ENCODE data around the gene CMC4. TPM values are rescaled to one million over a fixed set of nuclear protein-coding genes. Genes with fewer than 3 reads are reported as not detected.
A peak's percentile ranks its signal among the peaks of the same experiment; 100 is the strongest.

Gene CMC4
- total RNA-seq, 1 donor from 2014 or later = 1.8 TPM

DNA sequence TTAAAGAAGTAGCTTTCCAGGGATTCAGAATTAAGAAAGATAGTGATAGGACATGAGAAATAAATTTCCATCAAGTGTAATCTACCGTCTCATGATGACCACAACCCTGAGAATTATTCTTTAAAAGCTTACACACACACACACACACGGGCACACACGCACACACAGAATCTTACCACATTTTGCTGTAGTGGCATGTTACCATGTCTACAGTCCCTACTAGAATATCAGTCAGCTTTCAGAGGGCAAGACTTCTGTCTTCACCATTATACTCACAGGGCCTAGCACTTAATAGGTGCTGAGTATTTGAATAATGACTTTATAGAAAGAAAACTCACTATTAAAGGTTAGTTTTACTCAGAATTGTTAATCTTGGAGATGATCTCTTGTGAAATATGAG is 15.4 kb downstream of the CMC4 start:
- no peak for DNase-seq
- Mint-ChIP-seq H3K4me3 (ENCODE audit: unreplicated experiment) (no peak overlapping the region), H3K36me3 (ENCODE audit: unreplicated experiment) (no peaks in the 10 kb centered on the region), H3K27ac (ENCODE audit: unreplicated experiment) (no peak overlapping the region), H3K27me3 (ENCODE audit: unreplicated experiment) (no peaks in the 10 kb centered on the region), H3K9me3 (ENCODE audit: unreplicated experiment) (no peaks in the 10 kb centered on the region), H3K4me1 (ENCODE audit: low read depth, unreplicated experiment) (no peaks in the 10 kb centered on the region)
- TF ChIP-seq, protein P1, sequence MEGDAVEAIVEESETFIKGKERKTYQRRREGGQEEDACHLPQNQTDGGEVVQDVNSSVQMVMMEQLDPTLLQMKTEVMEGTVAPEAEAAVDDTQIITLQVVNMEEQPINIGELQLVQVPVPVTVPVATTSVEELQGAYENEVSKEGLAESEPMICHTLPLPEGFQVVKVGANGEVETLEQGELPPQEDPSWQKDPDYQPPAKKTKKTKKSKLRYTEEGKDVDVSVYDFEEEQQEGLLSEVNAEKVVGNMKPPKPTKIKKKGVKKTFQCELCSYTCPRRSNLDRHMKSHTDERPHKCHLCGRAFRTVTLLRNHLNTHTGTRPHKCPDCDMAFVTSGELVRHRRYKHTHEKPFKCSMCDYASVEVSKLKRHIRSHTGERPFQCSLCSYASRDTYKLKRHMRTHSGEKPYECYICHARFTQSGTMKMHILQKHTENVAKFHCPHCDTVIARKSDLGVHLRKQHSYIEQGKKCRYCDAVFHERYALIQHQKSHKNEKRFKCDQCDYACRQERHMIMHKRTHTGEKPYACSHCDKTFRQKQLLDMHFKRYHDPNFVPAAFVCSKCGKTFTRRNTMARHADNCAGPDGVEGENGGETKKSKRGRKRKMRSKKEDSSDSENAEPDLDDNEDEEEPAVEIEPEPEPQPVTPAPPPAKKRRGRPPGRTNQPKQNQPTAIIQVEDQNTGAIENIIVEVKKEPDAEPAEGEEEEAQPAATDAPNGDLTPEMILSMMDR (IDR thresholded peaks at IDR 0.05; ENCODE audit: partially characterized antibody, unreplicated experiment) = no peak

DNA sequence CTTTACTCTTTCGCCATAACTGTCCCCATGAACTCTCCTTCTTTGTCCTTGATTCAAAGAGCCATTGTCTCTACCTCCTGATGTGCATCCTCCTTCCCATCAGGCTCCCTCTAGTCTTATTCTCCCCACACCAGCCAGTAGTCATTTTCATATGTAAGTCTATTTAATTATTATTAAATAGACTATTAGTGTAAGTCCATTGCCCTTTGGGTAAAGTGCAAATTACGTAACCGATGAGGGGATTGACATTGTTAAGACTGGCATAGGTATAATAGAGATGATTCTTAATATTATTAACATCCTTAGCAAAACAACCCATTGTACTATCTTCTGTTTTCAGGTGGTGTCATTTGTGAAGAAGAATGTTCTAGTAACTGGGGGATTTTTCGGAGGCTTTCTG is 16.7 kb downstream of the CMC4 start:
- TF ChIP-seq, protein P1 (IDR thresholded peaks at IDR 0.05; ENCODE audit: partially characterized antibody, unreplicated experiment) = no peak
- no peaks in the 10 kb centered on the region for H3K36me3 Mint-ChIP-seq (ENCODE audit: unreplicated experiment)
- H3K27me3 Mint-ChIP-seq (ENCODE audit: unreplicated experiment) = no peaks in the 10 kb centered on the region
- H3K9me3 Mint-ChIP-seq (ENCODE audit: unreplicated experiment) = no peaks in the 10 kb centered on the region
- H3K4me3 Mint-ChIP-seq (ENCODE audit: unreplicated experiment) = no peak overlapping the region
- no peaks in the 10 kb centered on the region for H3K4me1 Mint-ChIP-seq (ENCODE audit: low read depth, unreplicated experiment)
- H3K27ac Mint-ChIP-seq (ENCODE audit: unreplicated experiment) = no peak overlapping the region
- no peak for DNase-seq

DNA sequence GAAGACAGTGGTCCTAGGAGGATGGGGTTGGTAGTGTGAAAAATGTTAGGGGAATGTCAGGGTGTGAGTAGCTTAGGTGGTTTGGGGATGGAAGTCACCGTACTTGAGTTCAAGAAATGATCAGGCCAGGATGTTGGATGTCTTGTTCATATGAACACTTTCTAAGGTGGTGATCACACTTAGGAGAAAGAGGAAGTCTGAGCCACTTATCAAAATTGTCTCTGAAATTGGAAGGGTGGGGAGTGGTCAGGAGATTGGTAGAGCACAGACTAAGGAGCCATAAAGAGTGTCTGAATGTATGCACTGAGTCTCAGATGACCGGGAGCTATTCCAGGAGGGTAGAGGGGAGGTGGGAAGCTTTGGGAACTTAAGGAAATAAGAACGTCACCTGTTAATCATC is 17.3 kb downstream of the CMC4 start:
- no peak for DNase-seq
- TF ChIP-seq, protein P1 (IDR thresholded peaks at IDR 0.05; ENCODE audit: partially characterized antibody, unreplicated experiment) = no peak
- Mint-ChIP-seq H3K4me1 (ENCODE audit: low read depth, unreplicated experiment) (no peaks in the 10 kb centered on the region), H3K4me3 (ENCODE audit: unreplicated experiment) (no peak overlapping the region), H3K9me3 (ENCODE audit: unreplicated experiment) (no peaks in the 10 kb centered on the region), H3K36me3 (ENCODE audit: unreplicated experiment) (no peaks in the 10 kb centered on the region), H3K27ac (ENCODE audit: unreplicated experiment) (no peak overlapping the region), H3K27me3 (ENCODE audit: unreplicated experiment) (no peaks in the 10 kb centered on the region)

DNA sequence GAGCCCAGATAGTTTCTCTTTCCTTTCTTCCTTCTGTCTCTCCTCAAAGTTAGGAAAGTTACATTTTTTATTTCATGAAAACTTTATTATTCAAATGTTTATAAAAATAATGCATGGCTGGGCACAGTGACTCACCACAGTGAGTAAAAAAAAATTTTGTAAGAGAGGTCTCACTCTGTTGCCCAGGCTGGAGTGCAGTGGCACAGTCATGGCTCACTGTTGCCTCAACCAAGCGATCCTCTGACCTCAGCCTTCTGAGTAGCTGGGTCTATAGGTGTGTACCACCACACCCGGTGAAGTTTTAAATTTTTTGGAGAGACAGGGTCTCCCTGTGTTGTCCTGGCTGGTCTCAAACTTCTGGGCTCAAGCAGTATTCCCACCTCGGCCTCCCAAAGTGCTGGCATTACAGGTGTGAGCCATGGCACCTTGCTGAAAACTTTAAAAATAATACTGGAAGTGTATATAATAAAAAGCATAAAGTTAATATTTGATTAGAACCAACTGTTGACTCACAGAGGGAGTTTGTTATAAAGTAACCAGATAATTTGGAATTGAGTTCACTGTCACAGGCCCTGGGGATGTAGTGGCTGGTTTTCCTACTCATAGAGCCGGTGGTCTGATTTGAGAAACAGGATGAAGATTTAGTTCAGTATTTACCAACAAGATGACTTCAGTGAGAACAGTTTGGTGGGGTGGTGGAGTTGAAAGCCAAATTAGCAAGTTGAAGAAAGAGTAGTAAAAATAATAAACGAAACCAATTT is 18.0 kb downstream of the CMC4 start:
- Mint-ChIP-seq H3K36me3 (ENCODE audit: unreplicated experiment) (no peaks in the 10 kb centered on the region), H3K4me1 (ENCODE audit: low read depth, unreplicated experiment) (no peaks in the 10 kb centered on the region), H3K9me3 (ENCODE audit: unreplicated experiment) (no peaks in the 10 kb centered on the region), H3K27me3 (ENCODE audit: unreplicated experiment) (no peaks in the 10 kb centered on the region), H3K4me3 (ENCODE audit: unreplicated experiment) (no peak overlapping the region), H3K27ac (ENCODE audit: unreplicated experiment) (no peak overlapping the region)
- no peak for DNase-seq
- TF ChIP-seq, protein P1 (IDR thresholded peaks at IDR 0.05; ENCODE audit: partially characterized antibody, unreplicated experiment) = no peak

DNA sequence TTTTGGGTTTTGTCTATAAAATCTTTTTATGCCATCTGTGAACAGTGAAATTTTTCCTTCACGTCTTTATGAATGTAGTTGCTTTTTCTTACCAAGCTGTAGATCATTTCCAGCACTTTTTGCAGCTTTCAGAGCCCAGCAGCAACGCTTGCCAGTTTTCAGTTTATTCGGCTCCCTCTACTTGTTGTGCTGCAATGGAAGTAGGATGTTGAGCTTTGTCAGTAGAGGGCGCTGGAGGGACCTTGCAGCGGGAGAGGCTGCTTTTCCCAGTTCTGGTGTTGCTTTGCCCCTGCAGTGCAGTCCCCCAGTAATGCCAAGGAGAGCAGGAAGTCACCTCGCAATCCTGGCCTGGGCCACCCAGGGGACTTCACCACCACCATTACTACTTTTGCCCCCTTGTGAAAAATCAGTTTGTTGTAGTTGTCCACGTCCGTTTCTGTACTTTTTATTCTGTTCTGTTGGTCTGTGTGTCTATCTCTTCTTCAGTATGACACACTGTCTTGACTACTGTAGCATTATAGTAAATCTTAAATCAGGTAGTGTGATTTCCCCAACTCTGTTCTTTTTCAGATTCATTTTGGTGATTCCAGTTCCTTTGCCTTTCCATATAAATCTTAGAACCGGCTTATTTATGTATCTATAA is 21.8 kb downstream of the CMC4 start:
- Mint-ChIP-seq H3K27me3 (ENCODE audit: unreplicated experiment) (no peaks in the 10 kb centered on the region), H3K4me3 (ENCODE audit: unreplicated experiment) (no peak overlapping the region), H3K9me3 (ENCODE audit: unreplicated experiment) (no peaks in the 10 kb centered on the region), H3K27ac (ENCODE audit: unreplicated experiment) (no peak overlapping the region), H3K36me3 (ENCODE audit: unreplicated experiment) (no peaks in the 10 kb centered on the region), H3K4me1 (ENCODE audit: low read depth, unreplicated experiment) (peaks cover 1% of the 10 kb centered on the region)
- TF ChIP-seq, protein P1 (IDR thresholded peaks at IDR 0.05; ENCODE audit: partially characterized antibody, unreplicated experiment) = peak; percentile 57
- DNase-seq = peak; percentile 53

Data from glutamatergic neuron (in vitro differentiated cells).